Neural progenitor cell (in vitro differentiated cells): ENCODE results near the gene HSPA12B. TPM values are rescaled to one million over a fixed set of nuclear protein-coding genes. Genes with fewer than 3 reads are reported as not detected.

Experiments used
- DNase-seq: peaks from one replicate; pipeline ENCODE4 v3.0.0-alpha.2; 2016; ENCODE audit warnings: low spot score
- H2AFZ ChIP-seq: fragments of 200-600 bp; sonication (generic); replicated peaks from 2 replicates; pipeline ENCODE4 v1.6.1; 2016; ENCODE audit warnings: antibody characterized with exemption
- H3F3A ChIP-seq: fragments of 200-600 bp; sonication (generic); 2 replicates; pipeline ENCODE4 v1.6.1; 2016; ENCODE audit warnings: antibody characterized with exemption, low read depth
- H3K27ac ChIP-seq: fragments of 200-600 bp; sonication (generic); 2 replicates; pipeline ENCODE4 v1.5.1; 2016; ENCODE audit warnings: mild to moderate bottlenecking
- H3K27me3 ChIP-seq: fragments of 200-600 bp; sonication (generic); 2 replicates; pipeline ENCODE4 v1.6.1; 2016; ENCODE audit warnings: mild to moderate bottlenecking, moderate library complexity
- H3K36me3 ChIP-seq: fragments of 200-600 bp; sonication (generic); 2 replicates; pipeline ENCODE4 v1.5.1; 2016
- H3K4me1 ChIP-seq: fragments of 200-600 bp; sonication (generic); 2 replicates; pipeline ENCODE4 v1.6.1; 2016; ENCODE audit warnings: mixed run types
- H3K4me2 ChIP-seq: fragments of 200-600 bp; sonication (generic); 2 replicates; pipeline ENCODE4 v1.6.1; 2016
- H3K4me3 ChIP-seq: fragments of 200-600 bp; sonication (generic); 2 replicates; pipeline ENCODE4 v1.5.1; 2016
- H3K79me2 ChIP-seq: fragments of 200-600 bp; sonication (generic); 2 replicates; pipeline ENCODE4 v1.6.1; 2016; ENCODE audit warnings: low read depth
- H3K9ac ChIP-seq: fragments of 200-600 bp; sonication (generic); 2 replicates; pipeline ENCODE4 v1.6.1; 2016
- H3K9me3 ChIP-seq: fragments of 200-600 bp; sonication (generic); 2 replicates; pipeline ENCODE4 v1.5.1; 2016; ENCODE audit warnings: low read depth
- H4K20me1 ChIP-seq: fragments of 200-600 bp; sonication (generic); 2 replicates; pipeline ENCODE4 v1.6.1; 2016; ENCODE audit warnings: low read depth
- H3K27ac Mint-ChIP-seq: 3 replicates; pipeline ENCODE4 v1.8.0; 2021; ENCODE audit warnings: mixed read lengths
- H3K27me3 Mint-ChIP-seq: 2 replicates; pipeline ENCODE4 v1.8.0; 2022; ENCODE audit warnings: low read depth, mild to moderate bottlenecking, inconsistent platforms, moderate library complexity, mixed read lengths; ENCODE audit not compliant: insufficient read depth
- H3K36me3 Mint-ChIP-seq: 3 replicates; pipeline ENCODE4 v1.8.0; 2021; ENCODE audit warnings: mixed read lengths
- H3K4me1 Mint-ChIP-seq: 3 replicates; pipeline ENCODE4 v1.8.0; 2021; ENCODE audit warnings: mixed read lengths
- H3K4me3 Mint-ChIP-seq: 3 replicates; pipeline ENCODE4 v1.8.0; 2021; ENCODE audit warnings: mild to moderate bottlenecking, moderate library complexity, mixed read lengths
- H3K9me3 Mint-ChIP-seq: 3 replicates; pipeline ENCODE4 v1.8.0; 2020; ENCODE audit warnings: mixed read lengths
- CTCF ChIP-seq: fragments of 200-600 bp; sonication (generic); IDR thresholded peaks from 2 replicates; pipeline ENCODE4 v1.5.1; 2017; ENCODE audit warnings: antibody characterized with exemption, mild to moderate bottlenecking
- EZH2 ChIP-seq: fragments of 200-600 bp; sonication (generic); IDR thresholded peaks from 2 replicates; pipeline ENCODE4 v1.6.1; 2017; ENCODE audit warnings: antibody characterized with exemption, mild to moderate bottlenecking, moderate library complexity
- EZH2phosphoT487 ChIP-seq: fragments of 200-600 bp; sonication (generic); IDR thresholded peaks from 2 replicates; pipeline ENCODE4 v1.6.1; 2017; ENCODE audit warnings: antibody characterized with exemption
- total RNA-seq: library from RNA; depleted of rRNA; stranded (reverse); fragments of >200 nt; gene quantifications from 2 replicates; pipeline ENCODE4 v1.2.3, GENCODE V29; 2015; ENCODE audit warnings: low replicate concordance

The HSPA12B gene
- total RNA-seq, 1 donor from 2014 or later: 0.15 TPM

GRCh38 chr20:3781153-3781910 is 48.8 kb downstream of the HSPA12B start, which contains the start of gene SPEF1:
Gene SPEF1, minus strand, starts transcription at chr20:3781448. Its CDS starts 161 bp downstream, at chr20:3781287.
- peaks cover 58% of the 10 kb centered on the region for H3K27me3 ChIP-seq
- no peak for TF ChIP-seq EZH2
- no peak for TF ChIP-seq EZH2phosphoT487
- peak; percentile 61 for TF ChIP-seq CTCF
- peak within 1 kb of the TSS; percentile 81 for H3K4me3 Mint-ChIP-seq
- H3K4me2 ChIP-seq: peak within 1 kb of the TSS; percentile 85
- H3K4me1 Mint-ChIP-seq: peaks cover 34% of the 10 kb centered on the region
- peak within 1 kb of the TSS; percentile 42 for H3K4me3 ChIP-seq
- H3K36me3 Mint-ChIP-seq: peaks cover 9% of the 10 kb centered on the region
- peaks cover 34% of the 10 kb centered on the region for H3K27me3 Mint-ChIP-seq
- H3K4me1 ChIP-seq: peaks cover 8% of the 10 kb centered on the region
- no peaks in the 10 kb centered on the region for H3K36me3 ChIP-seq
- peaks cover 21% of the 10 kb centered on the region for H3K79me2 ChIP-seq
- peaks cover 32% of the 10 kb centered on the region for H3F3A ChIP-seq
- no peak within 1 kb of the TSS for H3K27ac ChIP-seq
- H3K9ac ChIP-seq: no peak within 1 kb of the TSS
- peak; percentile 97 for DNase-seq
- H3K27ac Mint-ChIP-seq: peak within 1 kb of the TSS; percentile 42
- peaks cover 3% of the 10 kb centered on the region for H3K9me3 Mint-ChIP-seq
- peaks cover 36% of the 10 kb centered on the region for H4K20me1 ChIP-seq
- no peaks in the 10 kb centered on the region for H3K9me3 ChIP-seq
- H2AFZ ChIP-seq: peak within 1 kb of the TSS; percentile 39

GRCh38 chr20:3782597-3782996 is 50.1 kb downstream of the HSPA12B start:
- H3K27me3 Mint-ChIP-seq: peaks cover 27% of the 10 kb centered on the region
- peaks cover 9% of the 10 kb centered on the region for H3K36me3 Mint-ChIP-seq

GRCh38 chr20:3783068-3783489 is 50.6 kb downstream of the HSPA12B start:
- DNase-seq: no peak
- no peak overlapping the region for H3K4me2 ChIP-seq
- H3K27ac Mint-ChIP-seq: no peak overlapping the region

More at GRCh38 chr20:3782597-3782996, 50.1 kb downstream of the HSPA12B start:
- Mint-ChIP-seq H3K4me3 (peak overlapping the region; percentile 43), H3K4me1 (peaks cover 29% of the 10 kb centered on the region), H3K27ac (no peak overlapping the region), H3K9me3 (no peaks in the 10 kb centered on the region)
- H3K4me3 ChIP-seq: no peak overlapping the region
- no peak for TF ChIP-seq CTCF
- TF ChIP-seq EZH2: no peak
- no peak for TF ChIP-seq EZH2phosphoT487
- DNase-seq: no peak
- no peak overlapping the region for H2AFZ ChIP-seq
- no peaks in the 10 kb centered on the region for H3K9me3 ChIP-seq
- no peak overlapping the region for H3K27ac ChIP-seq
- H3K9ac ChIP-seq: no peak overlapping the region
- no peaks in the 10 kb centered on the region for H3K36me3 ChIP-seq
- peaks cover 8% of the 10 kb centered on the region for H3K4me1 ChIP-seq
- peaks cover 53% of the 10 kb centered on the region for H3K27me3 ChIP-seq
- H3K79me2 ChIP-seq: peaks cover 21% of the 10 kb centered on the region
- peaks cover 36% of the 10 kb centered on the region for H4K20me1 ChIP-seq
- H3K4me2 ChIP-seq: no peak overlapping the region
- H3F3A ChIP-seq: peaks cover 27% of the 10 kb centered on the region

More at GRCh38 chr20:3783068-3783489, 50.6 kb downstream of the HSPA12B start:
- Histone ChIP-seq H3K9ac (no peak overlapping the region), H3K4me3 (no peak overlapping the region), H3F3A (peaks cover 22% of the 10 kb centered on the region), H3K9me3 (no peaks in the 10 kb centered on the region), H3K27ac (no peak overlapping the region), H3K4me1 (peaks cover 8% of the 10 kb centered on the region), H3K36me3 (no peaks in the 10 kb centered on the region), H3K27me3 (peaks cover 53% of the 10 kb centered on the region), H2AFZ (no peak overlapping the region), H4K20me1 (peaks cover 36% of the 10 kb centered on the region), H3K79me2 (peaks cover 21% of the 10 kb centered on the region)
- Mint-ChIP-seq H3K9me3 (no peaks in the 10 kb centered on the region), H3K4me3 (peak overlapping the region; percentile 43), H3K27me3 (peaks cover 27% of the 10 kb centered on the region), H3K36me3 (peaks cover 9% of the 10 kb centered on the region), H3K4me1 (peaks cover 29% of the 10 kb centered on the region)
- TF ChIP-seq CTCF: no peak
- no peak for TF ChIP-seq EZH2phosphoT487
- no peak for TF ChIP-seq EZH2
